GM21447 (cell line): Measurements from ENCODE around the gene COMT.
"Not testable (repeated sequence)": the region's sequence is repeated elsewhere in the genome, so short reads cannot be mapped to it uniquely, and the experiment has no call there.

ENCODE experiments used
- ATAC-seq: cut with Tn5 transposase; IDR thresholded peaks from one replicate; pipeline ENCODE4 v1.9.1; 2021; ENCODE audit not compliant: unreplicated experiment

COMT gene

DNA sequence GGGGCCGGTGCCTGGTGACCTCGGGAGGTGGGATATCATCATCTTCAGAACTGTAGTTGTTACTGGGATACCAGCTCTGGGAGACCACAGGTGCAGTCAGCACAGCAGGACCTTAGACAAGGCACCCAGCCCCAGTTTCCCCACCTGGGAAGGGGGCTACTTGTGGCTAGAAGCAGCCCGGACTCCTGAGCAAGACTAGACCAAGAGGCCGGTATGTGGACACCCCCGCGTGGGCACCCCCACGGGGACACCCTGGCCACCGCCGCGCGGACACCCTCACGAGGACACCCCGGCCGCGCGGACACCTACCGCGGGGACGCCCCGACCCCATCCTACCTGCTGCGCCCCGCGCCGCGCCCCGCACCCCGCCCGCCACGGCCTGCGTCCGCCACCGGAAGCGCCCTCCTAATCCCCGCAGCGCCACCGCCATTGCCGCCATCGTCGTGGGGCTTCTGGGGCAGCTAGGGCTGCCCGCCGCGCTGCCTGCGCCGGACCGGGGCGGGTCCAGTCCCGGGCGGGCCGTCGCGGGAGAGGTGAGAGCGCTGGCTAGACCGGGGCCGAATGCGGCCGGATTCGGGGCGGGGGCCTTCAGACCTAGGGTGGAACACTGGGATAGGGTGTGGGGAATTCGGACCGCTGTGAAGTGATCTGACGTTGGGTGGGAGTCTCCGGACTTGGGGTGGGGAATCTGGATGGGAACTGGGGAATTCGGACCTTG is at the start of gene COMT, which contains the start of gene TXNRD2:
TSS of gene COMT (plus strand) at position 408 of the 718 bp plus-strand sequence. CDS start 20,755 bp downstream, outside the sequence.
TSS of gene TXNRD2 (minus strand) at position 454 of the 718 bp plus-strand sequence. CDS start at position 439, 15 bp downstream.
- ATAC-seq: no peak

DNA sequence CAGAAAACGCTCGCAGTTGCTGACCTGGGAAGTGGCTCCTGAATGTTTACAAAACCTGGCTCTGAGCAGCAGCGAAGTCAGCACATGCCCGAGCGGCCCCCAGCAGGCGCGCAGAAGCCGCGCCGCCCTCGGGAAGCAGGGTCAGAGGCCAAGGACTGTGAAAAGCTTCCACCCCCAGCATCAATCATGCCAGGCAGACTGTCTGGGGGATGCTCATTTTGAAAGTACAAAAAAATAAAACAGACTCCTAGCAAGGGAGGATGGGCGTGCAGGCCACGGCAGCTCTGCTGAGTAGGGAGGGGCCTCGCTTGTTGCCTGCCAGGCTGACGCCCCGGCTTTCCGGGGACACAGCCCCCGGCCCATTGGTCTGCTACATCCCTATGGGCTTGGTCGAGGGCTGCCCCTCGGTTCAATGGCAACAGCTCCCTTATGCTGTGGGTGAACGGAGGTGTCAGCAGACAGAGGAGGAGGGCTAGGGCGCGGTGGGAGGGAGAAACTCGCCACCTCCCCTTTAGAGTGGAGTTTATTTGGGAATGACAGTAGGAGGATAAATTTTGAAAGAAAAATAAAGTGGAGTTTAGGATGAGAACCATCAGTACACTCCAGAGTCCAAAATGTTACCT is 49.2 kb upstream of the COMT start:
- no peak for ATAC-seq

- no peak for ATAC-seq
These were observed 48.6 kb upstream of the COMT start for GRCh38 chr22:19892925-19893324.

DNA sequence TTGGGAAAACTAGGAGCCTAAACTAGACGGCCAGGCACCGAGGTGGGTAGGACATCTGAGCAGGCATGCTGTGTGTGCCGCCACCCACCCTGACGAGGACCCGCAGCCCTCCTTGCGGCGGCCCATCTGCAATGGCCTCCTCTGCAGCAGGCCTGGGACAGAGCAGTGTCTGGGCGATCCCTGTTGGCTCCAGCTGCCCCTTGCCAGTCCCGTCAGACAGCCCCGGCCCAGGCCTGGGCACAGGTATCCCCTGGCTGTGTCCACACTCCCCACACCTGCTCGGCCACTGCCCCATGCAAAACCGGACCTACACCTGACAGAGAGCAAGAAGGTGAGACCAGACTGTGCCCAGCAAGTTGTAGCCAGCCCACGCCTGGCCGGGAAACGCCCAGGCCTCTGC is 48.2 kb upstream of the COMT start:
- no peak for ATAC-seq

GRCh38 chr22:19895160-19895849 is 46.3 kb upstream of the COMT start:
- ATAC-seq: no peak

DNA sequence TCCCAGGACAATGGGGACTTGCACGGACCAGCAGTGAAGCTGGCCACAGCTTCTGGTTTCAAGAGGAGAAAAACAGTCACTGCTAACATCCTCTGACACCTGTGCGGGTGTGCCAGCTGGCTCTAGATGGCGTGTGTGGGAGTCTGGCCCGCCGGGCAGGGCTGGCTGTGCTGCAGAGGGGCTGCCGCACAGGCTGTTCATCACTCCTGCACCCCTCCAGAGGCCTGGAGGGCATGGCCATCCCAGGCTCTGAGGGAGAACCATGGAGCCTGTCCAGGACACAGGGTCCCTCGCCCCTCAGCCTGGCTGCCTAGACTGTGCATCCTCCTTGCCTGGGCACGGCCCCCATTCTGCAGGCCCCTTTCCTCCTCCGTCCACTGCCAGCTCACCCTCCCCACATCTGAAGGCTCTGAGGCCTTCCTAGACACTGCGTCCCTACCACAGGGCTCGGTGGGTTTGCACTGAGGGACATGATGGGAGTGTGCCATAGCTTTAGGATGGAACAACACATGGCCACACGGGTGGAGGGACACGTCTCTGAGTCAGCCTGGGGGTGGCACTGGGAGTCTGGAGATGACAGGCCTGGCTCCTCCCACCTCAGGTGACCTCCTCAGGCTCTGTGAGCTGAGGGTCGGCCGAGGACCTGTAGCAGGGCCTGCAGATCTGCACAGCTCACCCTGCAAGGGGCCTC is 44.8 kb upstream of the COMT start:
- ATAC-seq: no peak

GRCh38 chr22:19897726-19898125 is 43.8 kb upstream of the COMT start:
- ATAC-seq: no peak

DNA sequence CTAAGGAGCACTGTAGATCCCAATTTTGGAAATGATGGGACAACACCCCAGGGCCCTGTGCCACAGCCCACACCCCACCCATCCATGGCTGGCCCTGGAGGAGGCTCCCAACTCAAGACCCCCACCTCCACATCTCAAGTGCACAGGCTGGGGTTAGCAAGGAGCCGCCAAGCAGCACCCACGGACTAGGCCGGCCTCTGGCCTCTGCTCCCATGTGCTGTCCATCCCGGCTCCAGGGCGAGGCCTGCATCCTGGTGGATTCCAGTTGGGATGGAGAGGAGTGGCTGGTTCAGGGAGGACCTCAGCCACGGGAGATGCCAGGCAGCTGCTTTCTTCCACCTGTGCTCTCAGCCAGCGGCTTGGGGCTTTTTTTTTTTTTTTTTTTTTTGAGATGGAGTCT is 43.4 kb upstream of the COMT start:
- no peak for ATAC-seq

DNA sequence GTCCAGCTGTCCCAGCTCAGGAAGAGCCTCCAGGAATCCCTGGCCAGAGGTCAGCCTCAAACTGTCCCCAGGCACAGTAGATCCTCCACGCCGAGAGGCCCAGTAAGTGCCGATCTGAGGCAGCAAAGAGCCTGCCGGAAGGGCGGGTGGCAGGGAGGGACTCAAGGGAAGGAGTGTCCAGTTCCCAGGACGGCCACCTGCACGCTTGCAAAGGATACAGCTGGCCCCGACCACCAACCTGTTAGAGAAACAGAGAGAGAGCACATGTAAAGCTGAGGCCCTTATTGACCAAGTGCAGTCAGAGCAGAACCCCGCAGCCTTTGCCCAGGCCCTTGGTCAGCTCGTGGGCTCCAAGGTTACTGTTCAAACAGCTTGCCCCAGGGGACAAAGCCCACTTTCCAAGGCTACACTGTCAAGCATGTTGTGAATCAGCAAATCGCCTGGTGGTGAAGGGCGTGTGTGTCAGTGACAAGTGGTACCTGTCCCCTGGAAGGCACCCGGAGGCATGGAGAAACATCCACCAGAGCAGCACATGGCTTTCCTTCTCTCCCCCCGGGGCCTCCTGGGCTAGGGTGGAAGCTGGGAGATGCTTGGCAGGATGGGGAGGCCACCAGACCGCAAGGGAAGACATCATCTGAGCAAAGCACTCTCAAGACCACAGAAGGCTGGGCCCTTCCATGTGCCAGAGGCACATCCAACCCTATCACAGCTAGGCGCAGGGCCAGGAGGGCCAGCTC is 42.6 kb upstream of the COMT start:
- ATAC-seq: no peak

- no peak for ATAC-seq
These were observed 40.7 kb upstream of the COMT start for GRCh38 chr22:19900707-19901436.

DNA sequence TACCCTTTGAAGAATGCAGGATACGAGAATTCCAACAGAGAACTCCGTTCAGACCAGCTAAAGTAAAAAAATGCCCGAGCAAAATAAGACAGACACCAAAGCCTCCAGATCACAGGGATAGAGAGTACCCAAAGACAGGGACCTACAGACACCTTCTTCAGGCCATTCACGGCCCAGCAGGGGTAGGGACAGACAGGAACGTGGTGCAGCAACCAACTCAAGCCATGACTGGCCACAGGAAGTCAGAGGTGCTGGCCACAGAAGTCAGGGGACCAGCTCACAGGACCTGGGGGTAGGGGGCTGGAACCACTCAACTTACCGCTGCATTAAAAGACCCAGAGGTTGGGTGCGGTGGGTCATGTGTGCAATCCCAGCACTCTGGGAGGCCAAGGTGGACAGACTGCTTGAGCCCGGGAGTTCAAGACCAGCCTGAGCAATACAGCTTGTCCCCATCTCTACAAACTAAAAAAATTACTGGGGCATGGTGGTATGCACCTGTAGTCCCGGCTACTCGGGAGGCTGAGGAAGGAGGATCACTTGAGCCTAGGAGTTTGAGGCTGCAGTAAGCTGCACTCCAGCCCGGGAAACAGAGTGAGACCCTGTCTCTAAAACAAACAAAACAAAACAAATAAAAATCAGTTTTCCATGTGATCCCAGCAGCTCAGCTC is 39.9 kb upstream of the COMT start:
- no peak for ATAC-seq

GRCh38 chr22:19902245-19902715 is 39.3 kb upstream of the COMT start:
- ATAC-seq: no peak

DNA sequence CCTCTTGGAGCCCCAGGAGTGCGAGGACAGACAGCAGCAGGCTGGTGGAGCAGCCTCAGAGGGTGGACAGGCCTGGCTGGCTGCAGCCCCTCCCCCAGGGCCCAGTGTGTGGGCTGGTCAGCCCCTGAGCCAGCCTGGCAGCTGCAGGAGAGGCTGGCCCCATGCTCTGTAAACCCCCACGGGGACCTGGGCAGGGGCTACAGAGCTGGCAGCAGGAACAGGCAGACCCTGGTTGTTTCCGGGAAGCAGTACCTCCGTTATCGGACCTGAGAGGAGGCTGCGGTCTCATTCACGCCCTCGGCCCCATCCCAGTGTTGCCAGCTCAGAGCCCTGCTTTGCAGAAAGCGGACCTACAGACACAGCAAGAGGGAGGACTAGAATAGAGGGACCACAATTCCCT is 38.5 kb upstream of the COMT start:
- ATAC-seq: no peak

DNA sequence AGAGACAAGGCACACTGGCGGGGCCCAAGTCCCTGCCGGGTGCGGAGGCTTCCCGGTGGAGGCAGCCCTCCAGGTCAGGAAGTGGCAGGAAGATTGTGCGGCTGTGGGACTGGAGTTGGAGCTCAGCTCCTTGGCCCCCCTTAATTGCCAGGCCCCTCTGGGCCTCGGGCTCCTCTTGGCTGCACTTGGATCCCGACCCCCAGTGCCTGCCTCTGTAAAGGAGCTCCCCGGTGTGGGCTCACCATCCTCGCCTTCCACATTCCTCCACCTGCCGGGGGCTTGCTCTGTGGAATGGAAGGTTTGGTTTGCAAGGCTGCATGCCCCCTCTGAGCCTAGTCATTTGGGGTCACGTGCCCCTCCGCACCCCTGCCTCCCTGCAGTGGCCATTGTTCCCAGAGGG is 38.1 kb upstream of the COMT start:
- no peak for ATAC-seq

GRCh38 chr22:19904174-19904856 is 37.3 kb upstream of the COMT start:
- ATAC-seq: no peak

DNA sequence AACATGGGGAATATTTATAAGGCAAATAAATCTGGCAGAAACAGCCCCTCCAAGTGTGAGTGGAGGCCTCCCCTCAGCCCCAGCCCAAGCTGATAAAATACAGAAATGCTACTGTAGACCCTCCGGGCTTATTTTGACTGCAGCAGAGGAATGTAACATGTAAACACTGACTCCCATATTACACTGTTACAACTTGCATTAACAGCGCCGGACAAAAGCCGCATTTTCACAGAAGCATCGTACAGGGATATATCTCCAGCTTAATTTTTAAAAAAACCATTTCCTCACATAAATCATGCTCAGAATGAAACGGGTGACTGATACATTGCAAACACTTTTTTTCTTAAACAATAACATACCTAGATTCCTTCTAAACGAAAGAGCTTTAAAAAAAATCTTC is 36.6 kb upstream of the COMT start:
- no peak for ATAC-seq

GRCh38 chr22:19905347-19906276 is 36.0 kb upstream of the COMT start:
- no peak for ATAC-seq

DNA sequence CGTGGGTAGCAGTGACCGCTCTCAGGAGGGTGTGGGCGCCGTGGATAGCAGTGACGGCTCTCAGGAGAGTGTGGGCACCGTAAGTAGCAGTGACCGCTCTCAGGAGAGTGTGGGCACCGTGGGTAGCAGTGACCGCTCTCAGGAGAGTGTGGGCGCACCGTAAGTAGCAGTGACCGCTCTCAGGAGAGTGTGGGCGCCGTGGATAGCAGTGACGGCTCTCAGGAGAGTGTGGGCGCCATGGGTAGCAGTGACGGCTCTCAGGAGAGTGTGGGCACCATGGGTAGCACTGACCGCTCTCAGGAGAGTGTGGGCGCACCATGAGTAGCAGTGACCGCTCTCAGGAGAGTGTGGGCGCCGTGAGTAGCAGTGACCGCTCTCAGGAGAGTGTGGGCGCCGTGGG is 34.7 kb upstream of the COMT start:
- ATAC-seq: not testable (repeated sequence)
